Mammary epithelial cell (primary cell): ENCODE data around the gene ZCCHC3.

Experiments used
- EZH2 ChIP-seq: IDR thresholded peaks from 2 replicates; pipeline ENCODE4 v1.6.1; 2012; ENCODE audit warnings: low read length, inconsistent platforms, borderline replicate concordance
- TF ChIP-seq, protein P1 (sequence below), 2 donors: IDR thresholded peaks in 1 of 2; conservative IDR thresholded peaks in 1 of 2; 2 replicates each; pipeline ENCODE4 v1.5.1; 2011 to 2012; ENCODE audit warnings: inconsistent platforms in 2 of 2, low read length in 2 of 2, mild to moderate bottlenecking in 2 of 2, control low read depth in 1 of 2, low read depth in 1 of 2; ENCODE audit not compliant: insufficient read depth in 1 of 2; ENCODE audit errors: extremely low read depth in 1 of 2

GRCh38 chr20:328027-328974 is 30.9 kb downstream of the ZCCHC3 start:
- TF ChIP-seq, protein P1, sequence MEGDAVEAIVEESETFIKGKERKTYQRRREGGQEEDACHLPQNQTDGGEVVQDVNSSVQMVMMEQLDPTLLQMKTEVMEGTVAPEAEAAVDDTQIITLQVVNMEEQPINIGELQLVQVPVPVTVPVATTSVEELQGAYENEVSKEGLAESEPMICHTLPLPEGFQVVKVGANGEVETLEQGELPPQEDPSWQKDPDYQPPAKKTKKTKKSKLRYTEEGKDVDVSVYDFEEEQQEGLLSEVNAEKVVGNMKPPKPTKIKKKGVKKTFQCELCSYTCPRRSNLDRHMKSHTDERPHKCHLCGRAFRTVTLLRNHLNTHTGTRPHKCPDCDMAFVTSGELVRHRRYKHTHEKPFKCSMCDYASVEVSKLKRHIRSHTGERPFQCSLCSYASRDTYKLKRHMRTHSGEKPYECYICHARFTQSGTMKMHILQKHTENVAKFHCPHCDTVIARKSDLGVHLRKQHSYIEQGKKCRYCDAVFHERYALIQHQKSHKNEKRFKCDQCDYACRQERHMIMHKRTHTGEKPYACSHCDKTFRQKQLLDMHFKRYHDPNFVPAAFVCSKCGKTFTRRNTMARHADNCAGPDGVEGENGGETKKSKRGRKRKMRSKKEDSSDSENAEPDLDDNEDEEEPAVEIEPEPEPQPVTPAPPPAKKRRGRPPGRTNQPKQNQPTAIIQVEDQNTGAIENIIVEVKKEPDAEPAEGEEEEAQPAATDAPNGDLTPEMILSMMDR (conservative IDR thresholded peaks at IDR 0.05 in 1 of 2, IDR thresholded peaks at IDR 0.05 in 1 of 2; ENCODE audit: extremely low read depth in 1 of 2, insufficient read depth in 1 of 2, low read depth in 1 of 2, low read length in 2 of 2): no peak
- no peak for TF ChIP-seq EZH2
